Kidney glomerular epithelial cell (primary cell): ENCODE results near the gene ALPG.
"Not testable (repeated sequence)": the region's sequence is repeated elsewhere in the genome, so short reads cannot be mapped to it uniquely, and the experiment has no call there.

Source experiments
- DNase-seq: peaks from one replicate; lab custom pipeline; 2025; lab: John Stamatoyannopoulos, UW

ALPG gene

GRCh38 chr2:232377319-232377718, 29.3 kb upstream of the ALPG start:
- DNase-seq: no peak

DNA sequence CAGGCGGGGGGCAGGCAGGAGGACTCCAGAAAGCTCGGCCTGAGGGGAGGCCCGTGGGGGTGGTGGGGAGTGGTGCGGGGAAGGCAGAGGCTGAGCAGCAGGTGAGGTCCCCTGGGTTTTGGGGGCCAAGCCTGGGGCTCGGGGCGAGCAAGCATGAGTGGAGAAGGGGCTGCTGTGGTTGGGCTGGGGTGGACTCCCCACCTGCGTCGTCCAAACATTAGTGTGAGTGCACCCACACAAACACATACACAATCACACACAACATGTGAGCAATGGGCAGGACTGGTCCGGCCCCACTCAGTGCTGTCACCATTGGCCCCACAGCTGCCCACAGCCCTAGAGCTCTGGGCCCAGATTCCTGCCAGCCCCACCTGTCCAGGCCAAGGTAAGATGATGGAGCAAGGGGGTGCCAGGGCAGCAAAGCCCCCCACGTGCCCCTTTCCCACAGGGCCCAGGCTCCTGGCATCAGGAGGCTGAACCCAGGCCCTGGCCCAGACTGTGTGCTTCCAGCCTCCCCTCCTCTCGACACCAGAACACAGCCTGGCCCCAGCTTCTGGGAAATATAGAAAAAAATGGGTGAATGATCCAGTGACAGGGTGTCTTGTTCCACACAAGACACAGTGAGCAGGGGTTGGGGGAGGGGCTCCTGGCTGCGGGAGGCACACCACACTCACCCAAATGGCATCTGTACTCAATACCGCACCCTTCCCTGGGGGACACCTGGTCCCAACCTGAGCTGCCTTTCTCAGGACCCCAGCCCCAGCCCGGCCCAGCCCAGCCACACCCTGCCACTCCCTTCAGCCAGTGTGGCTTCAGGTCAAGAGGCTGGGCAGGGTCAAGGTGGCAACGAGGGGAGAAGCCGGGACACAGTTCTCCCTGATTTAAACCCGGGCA, 28.6 kb upstream of the ALPG start:
- DNase-seq: no peak

GRCh38 chr2:232378735-232379151, 27.9 kb upstream of the ALPG start, which contains the start of gene ALPP:
Gene ALPP, plus strand, starts transcription at chr2:232378751. Its CDS starts 52 bp downstream, at chr2:232378803.
- DNase-seq: not testable (repeated sequence)

DNA sequence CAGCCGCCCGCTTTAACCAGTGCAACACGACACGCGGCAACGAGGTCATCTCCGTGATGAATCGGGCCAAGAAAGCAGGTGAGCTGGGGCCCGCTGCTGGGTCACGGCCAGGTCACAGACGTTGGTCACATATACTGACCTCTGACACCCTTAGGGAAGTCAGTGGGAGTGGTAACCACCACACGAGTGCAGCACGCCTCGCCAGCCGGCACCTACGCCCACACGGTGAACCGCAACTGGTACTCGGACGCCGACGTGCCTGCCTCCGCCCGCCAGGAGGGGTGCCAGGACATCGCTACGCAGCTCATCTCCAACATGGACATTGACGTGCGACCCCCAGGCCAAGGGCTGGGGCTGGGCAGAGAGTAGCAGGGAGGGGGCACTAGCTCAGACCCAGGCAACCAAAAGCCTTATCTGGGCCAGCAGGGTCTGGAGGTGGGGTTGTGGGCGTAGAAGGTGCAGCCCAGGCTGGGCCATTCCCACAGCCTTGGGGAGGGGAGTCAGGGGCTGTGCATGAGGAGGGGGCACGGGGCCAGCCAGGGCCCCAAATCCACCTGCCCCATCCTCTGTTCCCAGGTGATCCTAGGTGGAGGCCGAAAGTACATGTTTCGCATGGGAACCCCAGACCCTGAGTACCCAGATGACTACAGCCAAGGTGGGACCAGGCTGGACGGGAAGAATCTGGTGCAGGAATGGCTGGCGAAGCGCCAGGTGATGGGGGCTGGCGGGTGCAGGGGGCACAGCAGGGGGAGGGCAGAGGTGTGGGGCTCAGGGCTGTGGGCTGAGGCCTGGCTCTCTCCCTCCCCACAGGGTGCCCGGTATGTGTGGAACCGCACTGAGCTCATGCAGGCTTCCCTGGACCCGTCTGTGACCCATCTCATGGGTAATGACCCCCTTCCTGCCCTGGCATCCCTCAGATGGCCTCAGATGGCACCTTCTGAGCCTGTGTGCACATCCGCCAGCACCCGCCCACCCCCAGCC, 26.7 kb upstream of the ALPG start:
- not testable (repeated sequence) for DNase-seq

DNA sequence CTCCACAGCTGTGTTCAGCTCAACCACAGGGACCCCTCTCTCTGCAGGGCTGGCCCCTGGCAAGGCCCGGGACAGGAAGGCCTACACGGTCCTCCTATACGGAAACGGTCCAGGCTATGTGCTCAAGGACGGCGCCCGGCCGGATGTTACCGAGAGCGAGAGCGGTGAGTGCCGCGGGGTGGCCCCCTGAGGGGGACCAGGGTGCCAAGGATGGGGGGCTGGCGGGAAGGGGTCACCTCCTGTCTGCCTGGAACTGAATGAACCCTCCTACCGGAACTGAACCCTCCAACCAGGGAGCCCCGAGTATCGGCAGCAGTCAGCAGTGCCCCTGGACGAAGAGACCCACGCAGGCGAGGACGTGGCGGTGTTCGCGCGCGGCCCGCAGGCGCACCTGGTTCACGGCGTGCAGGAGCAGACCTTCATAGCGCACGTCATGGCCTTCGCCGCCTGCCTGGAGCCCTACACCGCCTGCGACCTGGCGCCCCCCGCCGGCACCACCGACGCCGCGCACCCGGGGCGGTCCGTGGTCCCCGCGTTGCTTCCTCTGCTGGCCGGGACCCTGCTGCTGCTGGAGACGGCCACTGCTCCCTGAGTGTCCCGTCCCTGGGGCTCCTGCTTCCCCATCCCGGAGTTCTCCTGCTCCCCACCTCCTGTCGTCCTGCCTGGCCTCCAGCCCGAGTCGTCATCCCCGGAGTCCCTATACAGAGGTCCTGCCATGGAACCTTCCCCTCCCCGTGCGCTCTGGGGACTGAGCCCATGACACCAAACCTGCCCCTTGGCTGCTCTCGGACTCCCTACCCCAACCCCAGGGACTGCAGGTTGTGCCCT, 25.2 kb upstream of the ALPG start:
- not testable (repeated sequence) for DNase-seq

- DNase-seq: no peak
Observed at GRCh38 chr2:232382331-232383225, 24.1 kb upstream of the ALPG start.

GRCh38 chr2:232384466-232384865, 22.2 kb upstream of the ALPG start:
- DNase-seq: no peak

DNA sequence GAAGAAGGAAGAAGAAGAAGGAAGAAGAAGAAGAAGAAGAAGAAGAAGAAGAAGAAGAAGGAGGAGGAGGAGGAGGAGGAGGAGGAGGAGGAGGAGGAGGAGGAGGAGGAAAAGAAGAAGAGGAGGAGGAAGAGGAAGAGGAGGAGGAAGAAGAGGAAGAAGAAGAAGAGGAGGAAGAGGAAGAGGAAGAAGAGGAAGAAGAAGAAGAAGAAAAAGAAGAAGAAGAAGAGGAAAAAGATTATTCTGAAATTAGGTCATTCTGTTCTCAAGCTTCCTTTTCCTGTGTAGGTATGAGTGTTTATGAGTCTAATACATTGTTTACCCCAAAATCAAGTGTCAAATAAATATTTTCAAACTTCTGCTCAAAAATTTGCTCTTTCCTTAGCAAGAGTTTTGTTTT, 21.6 kb upstream of the ALPG start:
- not testable (repeated sequence) for DNase-seq

DNA sequence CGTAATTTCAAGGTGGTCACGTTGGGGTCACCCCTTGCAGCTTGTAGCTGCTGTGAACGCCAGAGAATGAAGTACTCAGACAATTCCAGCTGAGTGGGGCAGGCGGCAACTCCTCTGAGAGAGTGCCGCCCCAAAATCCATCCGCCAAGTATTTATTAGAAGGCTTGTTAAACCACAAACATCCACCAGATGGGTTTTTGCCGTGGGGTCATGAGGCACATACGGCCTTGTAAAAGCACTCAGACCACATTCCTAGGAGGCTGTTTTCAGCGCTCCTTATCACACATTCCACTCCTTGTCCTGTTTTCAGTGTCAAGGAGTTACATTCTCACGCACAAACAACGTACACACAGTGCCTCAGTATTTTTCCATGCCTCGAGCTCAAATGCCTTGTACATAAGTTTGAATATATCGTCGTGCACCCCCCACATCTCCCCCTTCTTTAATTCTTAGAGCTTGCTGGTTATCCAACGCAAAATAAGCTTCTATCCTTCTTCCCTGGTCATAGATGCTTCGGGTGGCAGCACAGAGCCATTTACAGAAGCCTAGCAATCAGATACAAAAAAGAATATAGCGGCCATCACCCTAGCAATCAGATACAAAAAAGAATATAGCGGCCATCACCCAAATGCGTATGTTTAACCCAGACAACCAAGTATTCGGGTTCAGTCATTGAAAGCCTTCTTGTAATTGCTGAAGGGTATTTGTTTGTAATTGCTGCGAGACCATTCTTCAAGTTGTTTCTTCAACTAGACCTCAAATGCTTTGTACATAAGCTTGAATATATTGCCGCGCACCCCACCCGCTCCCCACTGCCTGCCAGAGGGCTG, 20.8 kb upstream of the ALPG start:
- DNase-seq: no peak

- no peak for DNase-seq
Observed at GRCh38 chr2:232386490-232386739, 20.2 kb upstream of the ALPG start.

DNA sequence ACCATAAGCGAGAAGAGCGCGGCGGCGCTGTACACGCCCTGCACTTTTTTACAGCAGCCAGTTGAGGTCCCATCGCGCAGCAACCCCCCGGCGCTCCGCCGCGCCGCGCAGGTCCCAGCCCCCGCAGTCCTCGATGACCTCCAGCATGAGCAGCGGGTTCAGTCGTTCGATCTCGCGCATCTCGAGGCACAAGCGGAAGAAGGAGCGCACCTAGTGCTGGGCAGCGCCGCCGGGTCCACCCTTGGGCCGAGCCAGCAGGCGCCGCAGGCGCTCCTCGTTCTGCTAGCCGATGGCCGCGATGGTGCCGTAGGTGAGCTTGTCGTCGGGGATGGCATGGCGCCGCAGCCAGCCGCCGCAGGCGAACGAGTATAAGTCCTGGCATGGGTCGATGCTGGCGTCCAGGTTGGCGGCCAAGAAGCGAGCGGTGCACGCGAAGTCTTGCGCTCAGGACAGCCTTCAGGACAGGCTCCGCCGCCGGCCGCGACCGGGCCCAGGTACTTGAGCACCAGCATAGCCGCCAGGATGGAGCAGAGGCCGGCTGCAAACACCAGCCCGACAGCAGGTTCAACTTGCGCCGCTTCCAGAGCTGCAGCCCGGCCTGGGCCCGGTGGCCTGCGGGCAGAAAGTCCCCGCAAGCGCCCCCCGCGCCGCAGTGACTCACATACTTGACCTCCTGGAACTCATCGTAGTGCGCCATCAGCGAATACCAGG, 19.7 kb upstream of the ALPG start:
- no peak for DNase-seq

GRCh38 chr2:232387451-232388171, 19.0 kb upstream of the ALPG start:
- no peak for DNase-seq

- DNase-seq: no peak
Observed at GRCh38 chr2:232388324-232388891, 18.2 kb upstream of the ALPG start.

DNA sequence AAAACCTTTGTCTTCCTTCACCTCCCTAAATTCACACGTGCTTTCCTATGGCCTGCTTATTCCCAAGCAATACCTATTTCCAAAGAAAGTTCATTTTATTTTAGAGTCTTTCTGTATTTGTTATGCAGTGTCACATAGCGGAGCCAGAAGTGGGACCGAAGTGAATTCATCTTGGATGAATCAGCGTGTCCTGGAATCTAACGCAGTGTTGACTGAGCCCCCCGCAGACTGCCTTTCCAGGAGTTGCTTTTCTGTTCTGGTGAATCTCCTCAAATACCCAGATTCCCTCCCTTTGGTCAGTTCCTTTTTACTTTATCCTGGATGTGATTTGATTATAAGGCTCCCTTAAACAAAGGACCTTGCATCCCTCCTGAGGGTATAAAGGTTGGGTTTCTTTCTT, 17.3 kb upstream of the ALPG start:
- DNase-seq: peak; percentile 54

DNA sequence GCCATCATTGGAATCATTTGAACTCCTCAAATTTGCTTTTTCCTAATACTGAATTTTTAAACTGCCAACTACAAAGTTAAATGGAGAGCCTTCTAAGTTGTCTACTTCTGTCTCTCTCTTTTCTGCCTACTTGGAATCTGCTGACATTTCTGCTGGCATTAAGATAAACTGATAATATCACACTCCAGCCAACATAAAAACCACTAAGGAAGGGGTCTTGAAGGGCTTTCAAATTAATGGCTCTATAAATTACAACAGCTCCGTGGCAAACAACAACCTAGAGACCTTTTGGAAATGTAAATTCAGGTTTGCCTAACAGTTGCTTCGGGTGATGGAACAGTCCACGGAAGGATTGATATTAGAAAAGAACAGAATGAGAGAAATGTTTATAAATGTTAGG, 16.0 kb upstream of the ALPG start:
- no peak for DNase-seq

DNA sequence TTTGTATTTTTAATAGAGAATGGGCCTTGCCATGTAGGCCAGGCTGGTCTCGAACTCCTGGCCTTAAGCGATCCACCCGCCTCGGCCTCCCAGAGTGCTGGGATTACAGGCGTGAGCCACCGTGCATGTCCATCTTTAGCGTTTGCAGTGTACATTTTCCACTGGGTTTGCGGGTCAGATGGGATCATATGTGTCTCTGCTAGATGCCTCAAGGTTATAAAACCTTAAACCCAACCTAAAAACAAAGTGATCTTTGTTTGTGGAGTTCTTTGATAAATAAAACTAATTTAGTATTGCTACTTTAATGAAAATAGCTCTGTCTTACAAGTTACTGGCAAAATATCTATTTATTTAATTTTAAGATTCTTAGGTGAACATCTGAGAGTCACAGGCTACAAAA, 13.1 kb upstream of the ALPG start:
- no peak for DNase-seq

GRCh38 chr2:232394431-232394830, 12.2 kb upstream of the ALPG start:
- DNase-seq: not testable (repeated sequence)

DNA sequence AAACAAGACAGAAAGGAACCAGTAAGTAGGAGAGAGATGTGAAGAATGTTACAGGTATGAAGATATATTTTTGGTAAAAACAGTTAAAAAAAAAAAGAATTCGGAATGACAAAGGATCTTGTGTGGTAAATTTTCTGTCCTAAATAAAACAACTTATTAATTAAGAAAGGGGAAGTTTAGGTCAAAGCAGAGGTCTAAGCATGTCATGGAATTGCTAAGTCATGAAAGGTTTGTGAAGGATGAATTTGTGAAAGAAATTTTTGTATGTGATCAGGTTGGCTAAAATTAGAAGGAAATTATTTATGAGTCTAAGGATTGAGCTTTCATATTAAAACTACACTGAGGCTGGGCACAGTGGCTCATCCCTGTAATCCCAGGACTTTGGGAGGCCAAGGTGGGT, 11.1 kb upstream of the ALPG start:
- no peak for DNase-seq
